ENCODE results near the gene PDE4D. TPM values are rescaled to one million over a fixed set of nuclear protein-coding genes. Genes with fewer than 3 reads are reported as not detected.

Gene PDE4D
- total RNA-seq, 4 donors from 2014 or later, result 14.7 to 36.3 (median 24.7) TPM

DNA sequence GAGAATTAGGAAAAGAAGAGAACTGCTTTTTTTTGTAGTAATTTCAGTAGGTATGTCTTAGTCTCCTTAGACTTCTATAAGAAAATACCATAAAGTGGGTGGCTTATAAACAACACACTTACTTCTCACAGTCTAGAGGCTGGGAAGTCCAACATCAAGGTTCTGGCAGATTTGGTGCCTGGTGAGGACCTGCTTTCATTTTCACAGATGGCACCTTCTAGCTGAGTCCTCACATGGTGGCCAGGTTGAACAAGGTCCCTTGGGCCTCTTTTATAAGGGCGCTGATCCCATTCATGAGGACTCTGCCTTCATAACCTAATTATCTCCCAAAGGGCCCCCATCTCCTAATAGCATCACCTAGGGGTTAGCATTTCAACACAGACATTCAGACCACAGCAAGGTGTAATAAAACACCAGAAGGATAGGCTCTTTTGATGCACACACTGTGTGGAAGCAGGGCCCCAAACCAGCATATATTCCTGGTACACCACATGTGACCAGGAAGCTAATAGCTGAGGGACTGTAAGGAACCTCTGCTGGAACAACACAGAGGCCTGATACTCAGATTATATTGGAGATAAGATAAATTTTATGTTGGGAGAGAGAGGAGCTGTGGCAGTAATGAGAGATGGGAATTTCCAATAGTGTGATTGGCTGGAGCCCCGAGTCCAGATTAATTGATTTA is 925.8 kb downstream of the PDE4D start:
- intact Hi-C loops (cut with DNase I), result no loop called here
- DNase-seq, result no peak
- H3K9me3 ChIP-seq, result no peaks in the 10 kb centered on the region
- no peaks in the 10 kb centered on the region for H3K27me3 ChIP-seq
- 95 to 99% methylated on average over 2 of the region's 2 CpGs for WGBS, 2 donors
- H3K4me3 ChIP-seq (replicated peaks in 1 of 3), result no peak overlapping the region
- no peaks in the 10 kb centered on the region for H3K36me3 ChIP-seq
- TF ChIP-seq POLR2A (IDR thresholded peaks at IDR 0.05), result no peak
- TF ChIP-seq, protein P1, sequence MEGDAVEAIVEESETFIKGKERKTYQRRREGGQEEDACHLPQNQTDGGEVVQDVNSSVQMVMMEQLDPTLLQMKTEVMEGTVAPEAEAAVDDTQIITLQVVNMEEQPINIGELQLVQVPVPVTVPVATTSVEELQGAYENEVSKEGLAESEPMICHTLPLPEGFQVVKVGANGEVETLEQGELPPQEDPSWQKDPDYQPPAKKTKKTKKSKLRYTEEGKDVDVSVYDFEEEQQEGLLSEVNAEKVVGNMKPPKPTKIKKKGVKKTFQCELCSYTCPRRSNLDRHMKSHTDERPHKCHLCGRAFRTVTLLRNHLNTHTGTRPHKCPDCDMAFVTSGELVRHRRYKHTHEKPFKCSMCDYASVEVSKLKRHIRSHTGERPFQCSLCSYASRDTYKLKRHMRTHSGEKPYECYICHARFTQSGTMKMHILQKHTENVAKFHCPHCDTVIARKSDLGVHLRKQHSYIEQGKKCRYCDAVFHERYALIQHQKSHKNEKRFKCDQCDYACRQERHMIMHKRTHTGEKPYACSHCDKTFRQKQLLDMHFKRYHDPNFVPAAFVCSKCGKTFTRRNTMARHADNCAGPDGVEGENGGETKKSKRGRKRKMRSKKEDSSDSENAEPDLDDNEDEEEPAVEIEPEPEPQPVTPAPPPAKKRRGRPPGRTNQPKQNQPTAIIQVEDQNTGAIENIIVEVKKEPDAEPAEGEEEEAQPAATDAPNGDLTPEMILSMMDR (IDR thresholded peaks at IDR 0.05), result no peak
- H3K4me1 ChIP-seq, result no peaks in the 10 kb centered on the region
- H3K27ac ChIP-seq, result no peak overlapping the region

GRCh38 chr5:58965677-58966414 is 927.7 kb downstream of the PDE4D start:
- Histone ChIP-seq H3K27ac (no peak overlapping the region), H3K9me3 (no peaks in the 10 kb centered on the region), H3K4me1 (peaks cover 4 to 9% of the 10 kb centered on the region in 2 donors), H3K36me3 (no peaks in the 10 kb centered on the region), H3K4me3 (replicated peaks in 1 of 3) (no peak overlapping the region), H3K27me3 (no peaks in the 10 kb centered on the region)
- WGBS, 2 donors, result 93 to 95% methylated on average over 9 of the region's 9 CpGs
- no peak for DNase-seq
- intact Hi-C loops (cut with DNase I), result no loop called here
- no peak for TF ChIP-seq POLR2A (IDR thresholded peaks at IDR 0.05)
- TF ChIP-seq, protein P1 (IDR thresholded peaks at IDR 0.05), result no peak

- Histone ChIP-seq H3K4me3 (replicated peaks in 1 of 3) (no peak overlapping the region), H3K27ac (no peak overlapping the region), H3K27me3 (no peaks in the 10 kb centered on the region), H3K9me3 (no peaks in the 10 kb centered on the region), H3K4me1 (peaks cover 4 to 9% of the 10 kb centered on the region in 2 donors), H3K36me3 (no peaks in the 10 kb centered on the region)
- no peak for TF ChIP-seq POLR2A (IDR thresholded peaks at IDR 0.05)
- TF ChIP-seq, protein P1 (IDR thresholded peaks at IDR 0.05), result no peak
- no peak for DNase-seq
- WGBS, 2 donors, result 96 to 100% methylated on average over 1 of the region's 1 CpG
- intact Hi-C loops (cut with DNase I), result no loop called here
Observed at GRCh38 chr5:58963821-58964220, 929.7 kb downstream of the PDE4D start.

DNA sequence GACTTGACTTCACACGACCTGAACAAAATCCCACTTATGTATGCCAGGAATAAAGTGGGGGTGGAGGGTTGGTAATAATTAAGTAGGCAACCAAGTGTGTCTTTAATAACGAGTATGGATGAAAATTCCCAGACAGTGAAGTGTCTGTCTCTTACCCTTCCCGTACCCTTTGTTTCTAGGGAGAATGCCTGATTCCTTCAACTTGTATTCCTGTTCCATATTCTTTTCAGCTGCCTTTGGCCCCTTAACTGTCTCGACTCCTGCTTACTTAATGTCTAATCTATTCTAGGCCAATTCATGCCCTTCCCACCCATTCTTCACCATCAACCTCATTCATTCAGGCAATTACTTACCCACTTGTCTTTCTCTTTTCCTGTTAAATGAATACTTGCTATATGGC is 930.2 kb downstream of the PDE4D start:
- Histone ChIP-seq H3K9me3 (no peaks in the 10 kb centered on the region), H3K27me3 (no peaks in the 10 kb centered on the region), H3K36me3 (no peaks in the 10 kb centered on the region), H3K4me3 (replicated peaks in 1 of 3) (no peak overlapping the region), H3K27ac (no peak overlapping the region), H3K4me1 (peaks cover 4 to 9% of the 10 kb centered on the region in 2 donors)
- intact Hi-C loops (cut with DNase I), result no loop called here
- DNase-seq, result no peak
- WGBS, 2 donors, result 56 to 61% methylated on average over 4 of the region's 4 CpGs
- TF ChIP-seq, protein P1 (IDR thresholded peaks at IDR 0.05), result no peak
- TF ChIP-seq POLR2A (IDR thresholded peaks at IDR 0.05), result no peak
